ENCODE measurements around the gene E2F1. TPM values are rescaled to one million over a fixed set of nuclear protein-coding genes. Genes with fewer than 3 reads are reported as not detected.

Gene E2F1
- total and polyA plus RNA-seq, 2 donors (not counting 1 experiment from before 2014, with no cell fraction given), result 2.4 to 2.7 TPM

DNA sequence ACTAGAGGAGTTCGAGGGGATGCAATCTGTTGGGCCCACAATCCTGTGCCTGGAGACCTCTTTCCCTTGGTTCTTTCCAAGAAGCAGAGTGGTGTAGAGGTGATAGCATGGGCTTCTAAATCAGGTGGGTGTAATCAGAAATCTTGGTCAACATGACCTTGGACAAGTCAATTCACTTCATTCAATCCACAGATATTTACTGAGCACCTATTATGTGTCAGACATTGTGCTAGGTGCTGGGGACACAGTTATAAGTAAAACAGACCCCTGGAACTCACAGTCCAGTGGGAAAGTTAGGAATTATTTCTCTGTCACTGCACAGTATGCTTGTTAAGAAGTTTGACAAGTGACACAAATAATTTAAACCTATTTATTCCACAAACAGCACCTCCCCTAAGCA, 3.3 kb upstream of the E2F1 start:
- Histone ChIP-seq H3K9ac (ENCODE audit: low read length) (no peak overlapping the region), H3K4me2 (replicated peaks; ENCODE audit: low read depth, low read length, poor library complexity, severe bottlenecking) (no peak overlapping the region), H3K27ac (ENCODE audit: low read length in 2 of 2) (no peak overlapping the region), H4K20me1 (ENCODE audit: control insufficient read depth, insufficient read depth, low read length, poor library complexity, severe bottlenecking) (no peaks in the 10 kb centered on the region), H3K9me3 (ENCODE audit: control extremely low read depth in 1 of 3, control insufficient read depth in 2 of 3, insufficient read depth in 1 of 3, low read length in 2 of 3) (no peaks in the 10 kb centered on the region), H3K79me2 (ENCODE audit: control insufficient read depth, insufficient read depth, low read length) (no peaks in the 10 kb centered on the region), H3K36me3 (replicated peaks in 1 of 2; ENCODE audit: control extremely low read depth in 1 of 2, control insufficient read depth in 1 of 2, extremely low read depth in 1 of 2, insufficient read depth in 2 of 2, low read length in 1 of 2) (no peaks in the 10 kb centered on the region), H3K4me1 (ENCODE audit: control insufficient read depth in 2 of 2, insufficient read depth in 2 of 2, low read length in 2 of 2) (peaks cover 16 to 18% of the 10 kb centered on the region in 2 donors), H3K4me3 (ENCODE audit: control extremely low read depth in 1 of 5, extremely low read depth in 1 of 5, insufficient read depth in 1 of 5, low read depth in 2 of 5, low read length in 4 of 5) (no peak overlapping the region), H2AFZ (ENCODE audit: insufficient read depth, low read depth, low read length, poor library complexity, severe bottlenecking) (no peak overlapping the region), H3K27me3 (replicated peaks in 1 of 4; ENCODE audit: control extremely low read depth in 1 of 4, control insufficient read depth in 3 of 4, insufficient read depth in 4 of 4, low read length in 3 of 4) (no peaks in the 10 kb centered on the region)
- WGBS (ENCODE audit: insufficient coverage), result no CpG with 5 or more reads among the region's 1 CpG
- no peak for ATAC-seq (ENCODE audit: low read depth)
- Mint-ChIP-seq H3K4me3 (no peak overlapping the region), H3K9me3 (ENCODE audit: insufficient read depth) (no peaks in the 10 kb centered on the region), H3K27me3 (no peaks in the 10 kb centered on the region), H3K27ac (no peak overlapping the region), H3K4me1 (peaks cover 19% of the 10 kb centered on the region)
- intact Hi-C loops (cut with micrococcal nuclease), result no loop called here
- no peak for DNase-seq
- TF ChIP-seq CTCF (IDR thresholded peaks at IDR 0.05) (no peak), EZH2 (IDR thresholded peaks at IDR 0.05; ENCODE audit: borderline replicate concordance, insufficient read depth, low read depth, low read length, poor library complexity, severe bottlenecking) (no peak)
- CTCF ChIA-PET, result interaction anchor here (0.5 to 1.2 kb wide), 2 partner anchors 22 to 32 kb away, joined by 3 read pairs; no protein-coding TSS in a partner anchor
- POLR2A ChIA-PET, result no interaction called here

- H3K27ac ChIP-seq (ENCODE audit: low read length in 2 of 2), result no peak overlapping the region
- H3K79me2 ChIP-seq (ENCODE audit: control insufficient read depth, insufficient read depth, low read length), result no peaks in the 10 kb centered on the region
- POLR2A ChIA-PET, result no interaction called here
- intact Hi-C loops (cut with micrococcal nuclease), result no loop called here
- H3K4me2 ChIP-seq (replicated peaks; ENCODE audit: low read depth, low read length, poor library complexity, severe bottlenecking), result no peak overlapping the region
- TF ChIP-seq EZH2 (IDR thresholded peaks at IDR 0.05; ENCODE audit: borderline replicate concordance, insufficient read depth, low read depth, low read length, poor library complexity, severe bottlenecking) (no peak), CTCF (IDR thresholded peaks at IDR 0.05) (no peak)
- ATAC-seq (ENCODE audit: low read depth) (no peak), DNase-seq (no peak)
- no peak overlapping the region for H3K4me3 Mint-ChIP-seq
- H3K27me3 ChIP-seq (replicated peaks in 1 of 4; ENCODE audit: control extremely low read depth in 1 of 4, control insufficient read depth in 3 of 4, insufficient read depth in 4 of 4, low read length in 3 of 4), result no peaks in the 10 kb centered on the region
- H4K20me1 ChIP-seq (ENCODE audit: control insufficient read depth, insufficient read depth, low read length, poor library complexity, severe bottlenecking), result no peaks in the 10 kb centered on the region
- no peak overlapping the region for H3K27ac Mint-ChIP-seq
- WGBS (ENCODE audit: insufficient coverage), result 100% methylated on average over 1 of the region's 3 CpGs
- H3K9me3 Mint-ChIP-seq (ENCODE audit: insufficient read depth), result no peaks in the 10 kb centered on the region
- CTCF ChIA-PET, result interaction anchor here (0.5 to 1.2 kb wide), 3 partner anchors 21 to 232 kb away, joined by 3 read pairs; no protein-coding TSS in a partner anchor
- no peak overlapping the region for H3K4me3 ChIP-seq (ENCODE audit: control extremely low read depth in 1 of 5, extremely low read depth in 1 of 5, insufficient read depth in 1 of 5, low read depth in 2 of 5, low read length in 4 of 5)
- H3K4me1 Mint-ChIP-seq, result peaks cover 22% of the 10 kb centered on the region
- H3K9me3 ChIP-seq (ENCODE audit: control extremely low read depth in 1 of 3, control insufficient read depth in 2 of 3, insufficient read depth in 1 of 3, low read length in 2 of 3), result no peaks in the 10 kb centered on the region
- H3K27me3 Mint-ChIP-seq, result no peaks in the 10 kb centered on the region
- H3K9ac ChIP-seq (ENCODE audit: low read length), result no peak overlapping the region
- H3K4me1 ChIP-seq (ENCODE audit: control insufficient read depth in 2 of 2, insufficient read depth in 2 of 2, low read length in 2 of 2), result peaks cover 16 to 22% of the 10 kb centered on the region in 2 donors
- H3K36me3 ChIP-seq (replicated peaks in 1 of 2; ENCODE audit: control extremely low read depth in 1 of 2, control insufficient read depth in 1 of 2, extremely low read depth in 1 of 2, insufficient read depth in 2 of 2, low read length in 1 of 2), result no peaks in the 10 kb centered on the region
- H2AFZ ChIP-seq (ENCODE audit: insufficient read depth, low read depth, low read length, poor library complexity, severe bottlenecking), result no peak overlapping the region
These were observed 2.8 kb upstream of the E2F1 start for GRCh38 chr20:33688938-33689424.

Measured in B cell (primary cell).